ENCODE data around the gene NOS1AP. TPM values are rescaled to one million over a fixed set of nuclear protein-coding genes. Genes with fewer than 3 reads are reported as not detected.

Gene NOS1AP
- total and polyA plus RNA-seq, 2 experiments from 2014 or later: 5.8 to 6.6 TPM

GRCh38 chr1:162304736-162305135 is 235.2 kb downstream of the NOS1AP start (continued):
- TF ChIP-seq REST (IDR thresholded peaks at IDR 0.05; ENCODE audit: unreplicated experiment) (no peak), POLR2AphosphoS5 (IDR thresholded peaks at IDR 0.05; ENCODE audit: low read depth) (no peak), ETS1 (IDR thresholded peaks at IDR 0.05) (no peak), ZNF331 (CRISPR knock-in tag; IDR thresholded peaks at IDR 0.05; ENCODE audit: low read depth) (no peak), JUNB (IDR thresholded peaks at IDR 0.05; ENCODE audit: unreplicated experiment) (no peak), ZNF114 (CRISPR knock-in tag; IDR thresholded peaks at IDR 0.05) (no peak), NANOG (IDR thresholded peaks at IDR 0.05; ENCODE audit: borderline replicate concordance) (no peak), EZH2 (IDR thresholded peaks at IDR 0.05; ENCODE audit: low read depth, unreplicated experiment) (no peak), STAT1 (IDR thresholded peaks at IDR 0.05; ENCODE audit: unreplicated experiment) (no peak)

GRCh38 chr1:162305969-162306368 is 236.5 kb downstream of the NOS1AP start:
- H3K36me3 Mint-ChIP-seq (ENCODE audit: low read depth): peaks cover 17% of the 10 kb centered on the region
- no peaks in the 10 kb centered on the region for H3K36me3 ChIP-seq (ENCODE audit: insufficient read depth)
- ATAC-seq (no peak), DNase-seq (ENCODE audit: low spot score) (no peak)
- peaks cover 8% of the 10 kb centered on the region; the same call in 2 of the 3 replicates for H3K9me3 Mint-ChIP-seq
- no peak overlapping the region for H3K4me3 Mint-ChIP-seq
- no peaks in the 10 kb centered on the region for H3K27me3 ChIP-seq (ENCODE audit: insufficient read depth)
- no peaks in the 10 kb centered on the region for H4K20me1 ChIP-seq (replicated peaks; ENCODE audit: insufficient read depth)
- no peak overlapping the region for H3K27ac ChIP-seq (ENCODE audit: low read depth)
- H3K4me1 Mint-ChIP-seq: peaks cover 22% of the 10 kb centered on the region
- no peak overlapping the region for H3K4me2 ChIP-seq
- peaks cover 3% of the 10 kb centered on the region for H3K27me3 Mint-ChIP-seq (ENCODE audit: insufficient read depth, low read depth, poor library complexity)
- 0 out of 2 replicates have a peak, but pooled peaks cover 6% of the 10 kb centered on the region for H3K9me2 ChIP-seq (ENCODE audit: insufficient read depth)
- H3K27ac Mint-ChIP-seq: no peak overlapping the region
- H2AFZ ChIP-seq: no peak overlapping the region
- H3K79me2 ChIP-seq (replicated peaks; ENCODE audit: insufficient read depth): no peaks in the 10 kb centered on the region
- H3F3A ChIP-seq (replicated peaks; ENCODE audit: low read depth): no peaks in the 10 kb centered on the region
- TF ChIP-seq ZNF114 (CRISPR knock-in tag; IDR thresholded peaks at IDR 0.05) (no peak), REST (IDR thresholded peaks at IDR 0.05; ENCODE audit: unreplicated experiment) (no peak), CREB1 (CRISPR knock-in tag; IDR thresholded peaks at IDR 0.05; ENCODE audit: low read depth) (no peak), POLR2AphosphoS5 (IDR thresholded peaks at IDR 0.05; ENCODE audit: low read depth) (no peak), CTCF (conservative IDR thresholded peaks at IDR 0.05; ENCODE audit: low read depth in 2 of 2) (no peak), ETS1 (IDR thresholded peaks at IDR 0.05) (no peak), EZH2 (IDR thresholded peaks at IDR 0.05; ENCODE audit: low read depth, unreplicated experiment) (no peak)
- H3K4me3 ChIP-seq: no peak overlapping the region
- peaks cover 11% of the 10 kb centered on the region; the same call in 1 of the 2 replicates for H3K4me1 ChIP-seq (ENCODE audit: insufficient read depth)
